ENCODE results near the gene THEM5.

THEM5 gene

GRCh38 chr1:151815716-151816327, 37.7 kb downstream of the THEM5 start:
- TF ChIP-seq CTCF (IDR thresholded peaks at IDR 0.05; ENCODE audit: control insufficient read depth, extremely low read depth, insufficient read depth): no peak
- DNase-seq (ENCODE audit: low read depth): no peak
- H3K4me3 ChIP-seq (ENCODE audit: low read depth, low read length): no peak overlapping the region

DNA sequence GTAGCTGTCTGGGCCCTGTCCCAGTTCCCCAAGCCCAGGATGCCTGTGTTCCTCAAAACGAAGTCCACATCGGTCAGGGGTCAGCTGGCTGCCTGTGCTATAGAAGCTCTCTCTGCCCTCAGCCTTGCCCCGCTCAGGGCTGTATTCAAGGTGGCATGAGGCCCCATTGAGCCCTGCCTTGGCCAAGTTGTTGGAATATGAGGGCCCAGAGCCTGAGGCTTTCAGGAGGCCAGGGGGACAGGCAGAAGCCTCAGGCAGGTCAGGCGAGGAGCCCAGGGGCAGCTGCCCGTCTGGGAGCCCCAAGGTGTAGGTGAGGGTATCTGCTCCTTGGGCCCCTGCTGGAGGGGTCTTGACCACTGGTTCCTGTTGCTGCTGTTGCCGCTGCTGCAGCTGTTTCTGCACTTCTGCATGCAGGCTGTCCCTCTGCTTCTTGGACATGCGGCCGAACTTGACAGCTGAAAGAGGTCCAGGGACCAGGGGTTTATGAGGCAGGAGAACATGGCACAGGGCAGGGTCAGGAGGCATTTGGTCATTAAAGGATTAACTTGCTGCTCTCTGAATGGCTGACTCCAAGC, 38.5 kb downstream of the THEM5 start:
- no peak overlapping the region for H3K4me3 ChIP-seq (ENCODE audit: low read depth, low read length)

DNA sequence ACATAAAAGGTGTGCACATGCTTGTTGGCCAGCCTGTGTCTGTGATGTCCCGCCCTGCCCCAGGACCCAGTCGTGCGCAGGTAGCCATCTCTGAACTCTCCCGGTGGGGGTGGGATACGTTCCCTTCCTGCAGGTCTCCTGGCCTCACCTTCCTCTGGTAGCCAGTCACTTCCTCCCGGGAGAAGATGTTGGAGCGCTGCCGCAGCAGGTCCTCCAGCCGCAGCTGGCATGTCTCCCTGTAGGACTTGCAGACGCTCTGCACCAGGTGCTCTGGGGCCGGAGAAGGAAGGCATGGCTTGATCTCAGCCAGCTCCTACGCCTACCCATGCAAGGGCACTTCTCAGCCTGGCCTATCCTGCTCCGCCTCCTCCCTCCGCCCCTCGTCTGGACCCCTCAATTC, 39.1 kb downstream of the THEM5 start:
- no peak for TF ChIP-seq CTCF (IDR thresholded peaks at IDR 0.05; ENCODE audit: control insufficient read depth, extremely low read depth, insufficient read depth)
- H3K4me3 ChIP-seq (ENCODE audit: low read depth, low read length): no peak overlapping the region
- no peak for DNase-seq (ENCODE audit: low read depth)

More for the DNA sequence above, 38.5 kb downstream of the THEM5 start:
- no peak for DNase-seq (ENCODE audit: low read depth)
- no peak for TF ChIP-seq CTCF (IDR thresholded peaks at IDR 0.05; ENCODE audit: control insufficient read depth, extremely low read depth, insufficient read depth)

- DNase-seq (ENCODE audit: low read depth): no peak
- no peak for TF ChIP-seq CTCF (IDR thresholded peaks at IDR 0.05; ENCODE audit: control insufficient read depth, extremely low read depth, insufficient read depth)
- H3K4me3 ChIP-seq (ENCODE audit: low read depth, low read length): no peak overlapping the region
These were observed 40.1 kb downstream of the THEM5 start for GRCh38 chr1:151813271-151813977.

DNA sequence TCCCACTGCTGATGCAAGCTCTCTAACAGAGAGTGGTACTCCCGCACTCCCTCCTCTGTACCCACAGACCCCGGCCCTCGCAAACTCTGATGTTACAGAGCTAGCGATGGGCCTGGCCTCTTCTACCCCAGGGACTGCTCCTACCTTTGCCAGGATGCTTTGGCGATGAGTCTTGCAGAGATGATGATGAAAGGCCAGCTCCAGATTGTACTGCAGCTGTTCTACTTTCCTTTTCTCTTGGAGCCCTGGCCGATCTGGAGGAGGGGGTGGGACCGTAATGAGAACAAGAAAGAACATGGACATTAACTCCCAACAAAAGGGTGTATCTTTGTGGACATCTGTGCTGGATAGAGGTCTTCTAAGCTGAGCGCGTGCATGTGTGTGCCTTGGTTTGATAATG, 42.3 kb downstream of the THEM5 start:
- H3K4me3 ChIP-seq (ENCODE audit: low read depth, low read length): no peak overlapping the region
- no peak for TF ChIP-seq CTCF (IDR thresholded peaks at IDR 0.05; ENCODE audit: control insufficient read depth, extremely low read depth, insufficient read depth)
- no peak for DNase-seq (ENCODE audit: low read depth)

DNA sequence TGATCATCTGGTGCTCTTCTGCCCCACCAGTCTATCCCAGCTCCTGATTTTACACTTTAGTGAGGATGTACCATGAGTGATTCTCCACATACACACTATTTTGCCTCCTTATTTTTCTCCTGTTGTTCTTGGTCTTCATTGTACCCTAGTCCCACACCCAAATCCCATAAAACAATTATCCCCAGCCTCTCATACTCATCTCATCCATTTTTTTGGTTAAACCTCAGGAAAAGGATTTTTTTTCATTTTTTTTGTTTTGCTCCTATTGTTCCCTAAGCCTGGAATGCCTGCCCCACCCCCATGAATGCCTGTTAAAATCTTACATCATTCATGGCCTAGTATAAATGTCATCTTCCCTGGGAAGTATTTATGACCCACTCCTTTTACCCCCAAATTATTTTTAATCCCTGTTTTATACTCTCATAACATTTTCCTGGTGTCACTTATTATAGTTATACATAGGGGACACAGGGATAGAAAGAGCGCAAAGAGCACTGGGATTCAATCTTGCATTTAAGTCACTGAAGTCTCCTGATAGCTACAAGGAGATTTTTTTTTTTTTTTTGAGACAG, 43.4 kb downstream of the THEM5 start:
- H3K4me3 ChIP-seq (ENCODE audit: low read depth, low read length): no peak overlapping the region
- DNase-seq (ENCODE audit: low read depth): no peak
- TF ChIP-seq CTCF (IDR thresholded peaks at IDR 0.05; ENCODE audit: control insufficient read depth, extremely low read depth, insufficient read depth): no peak
